GM19023 (cell line): ENCODE data around the gene PIN4.
"Not testable (repeated sequence)": the region's sequence is repeated elsewhere in the genome, so short reads cannot be mapped to it uniquely, and the experiment has no call there.

Experiments used
- ATAC-seq: cut with Tn5 transposase; IDR thresholded peaks from one replicate; pipeline ENCODE4 v1.9.1; 2021; ENCODE audit warnings: mild to moderate bottlenecking, moderate library complexity; ENCODE audit not compliant: unreplicated experiment

PIN4 gene

DNA sequence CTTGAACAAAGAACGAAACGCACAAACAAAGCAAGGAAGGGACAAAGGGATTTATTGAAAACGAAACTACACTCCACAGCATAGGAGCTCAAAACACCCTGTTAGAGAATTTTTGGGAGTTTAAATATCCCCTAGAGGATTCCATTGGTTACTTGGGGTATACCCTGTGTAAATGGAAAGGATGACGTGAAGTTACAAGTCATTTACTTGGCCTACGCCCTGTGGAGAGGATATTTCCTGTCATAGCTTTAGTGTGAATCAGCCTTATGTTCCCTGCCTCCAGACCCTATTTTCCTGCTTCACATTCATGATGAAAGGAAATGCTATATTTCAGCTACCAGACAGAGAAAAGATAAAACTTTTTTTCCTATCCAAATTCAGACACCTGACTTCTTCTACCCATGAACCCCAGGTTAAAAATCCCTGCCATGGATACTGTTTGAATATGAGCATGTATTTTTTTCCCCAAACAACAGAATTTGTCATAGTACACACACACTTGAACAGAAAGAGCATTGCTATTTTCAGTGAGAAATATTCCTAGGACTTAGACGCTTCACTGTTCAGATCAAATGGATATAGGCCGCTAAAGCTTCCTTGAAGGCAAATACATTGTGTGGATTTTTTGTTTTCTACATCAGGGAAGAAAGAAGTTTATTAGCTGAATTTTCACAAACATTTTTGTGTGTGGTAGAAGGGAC lies 20.4 kb downstream of the PIN4 start:
- ATAC-seq: no peak

DNA sequence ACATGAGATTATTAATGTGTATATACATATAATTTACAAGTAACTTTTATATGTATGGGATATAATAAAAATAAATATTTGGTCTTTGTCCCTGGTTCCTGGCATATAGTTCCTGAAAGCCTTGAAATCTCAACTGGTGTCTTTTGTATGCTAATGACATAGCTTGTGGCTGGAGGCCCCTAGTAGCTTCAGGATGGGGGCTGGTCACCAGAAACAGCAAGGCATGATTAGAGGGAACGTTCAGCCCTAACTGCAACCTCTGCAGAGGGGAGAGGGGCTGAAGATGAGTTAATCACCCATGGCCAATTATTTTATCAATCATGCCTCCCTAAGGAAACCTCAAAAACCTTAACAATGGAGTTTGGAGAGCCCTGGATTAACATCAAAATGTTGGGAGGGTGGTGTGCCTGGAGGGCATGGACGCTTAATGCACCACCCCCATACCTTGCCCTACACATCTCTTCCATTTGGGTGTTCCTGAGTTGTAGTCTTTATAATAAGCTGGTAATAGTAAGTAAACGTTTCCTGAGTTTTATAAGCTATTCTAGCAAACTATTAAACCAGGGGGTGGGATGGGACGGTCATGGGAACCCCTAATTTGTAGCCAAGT lies 21.3 kb downstream of the PIN4 start:
- no peak for ATAC-seq

DNA sequence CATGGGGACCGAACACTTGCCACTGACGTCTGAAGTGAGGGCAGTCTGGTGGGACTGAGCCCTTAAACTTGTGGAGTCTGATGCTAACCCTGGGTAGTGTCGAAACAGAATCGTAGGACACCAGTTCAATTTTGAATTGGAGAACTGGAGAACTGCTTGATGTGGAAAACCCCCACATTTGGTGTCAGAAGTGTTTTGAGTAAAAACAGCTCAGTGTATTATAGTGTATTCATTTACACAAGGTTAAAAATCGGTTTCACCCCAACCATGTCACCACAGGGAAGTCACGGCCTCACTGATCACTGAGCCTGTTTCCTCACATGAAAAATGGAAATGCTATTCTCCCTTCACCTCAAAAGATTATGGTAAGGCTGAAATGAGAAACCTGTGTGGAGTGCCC lies 21.9 kb downstream of the PIN4 start:
- peak; percentile 78 for ATAC-seq

GRCh38 chrX:72205706-72206105 lies 24.1 kb downstream of the PIN4 start:
- ATAC-seq: no peak

GRCh38 chrX:72207366-72207765 lies 25.8 kb downstream of the PIN4 start:
- no peak for ATAC-seq

DNA sequence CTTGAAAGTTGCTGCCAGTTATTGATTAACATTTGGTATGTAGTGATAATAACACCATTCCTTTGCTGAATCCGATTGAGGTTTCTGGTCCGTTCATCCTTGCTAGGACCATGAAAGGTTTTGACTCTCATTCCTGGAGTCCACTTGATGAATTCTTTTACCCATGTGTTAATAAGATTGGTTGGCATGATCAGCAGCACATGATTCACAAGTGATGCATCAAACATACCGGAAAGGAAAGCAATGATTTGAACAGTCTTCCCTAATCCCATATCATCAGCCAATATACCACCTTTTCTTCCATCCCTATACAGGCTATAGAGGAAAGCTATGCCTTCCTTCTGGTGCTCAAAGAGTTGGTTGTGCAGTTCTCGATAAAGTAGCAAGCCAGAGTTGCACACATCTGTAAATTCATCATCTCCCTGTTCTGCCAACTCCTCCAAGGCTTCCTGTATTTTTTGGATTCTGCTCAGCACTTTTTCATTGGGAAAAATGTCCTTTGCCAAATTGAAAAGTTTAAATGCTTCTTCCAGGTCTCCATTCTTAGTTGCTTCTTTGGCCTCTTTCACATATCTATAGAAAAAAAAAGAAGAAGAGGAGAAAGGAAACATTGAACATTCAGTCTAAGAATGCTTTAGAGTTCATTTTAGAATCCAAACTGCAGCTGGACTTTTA lies 26.7 kb downstream of the PIN4 start:
- no peak for ATAC-seq

DNA sequence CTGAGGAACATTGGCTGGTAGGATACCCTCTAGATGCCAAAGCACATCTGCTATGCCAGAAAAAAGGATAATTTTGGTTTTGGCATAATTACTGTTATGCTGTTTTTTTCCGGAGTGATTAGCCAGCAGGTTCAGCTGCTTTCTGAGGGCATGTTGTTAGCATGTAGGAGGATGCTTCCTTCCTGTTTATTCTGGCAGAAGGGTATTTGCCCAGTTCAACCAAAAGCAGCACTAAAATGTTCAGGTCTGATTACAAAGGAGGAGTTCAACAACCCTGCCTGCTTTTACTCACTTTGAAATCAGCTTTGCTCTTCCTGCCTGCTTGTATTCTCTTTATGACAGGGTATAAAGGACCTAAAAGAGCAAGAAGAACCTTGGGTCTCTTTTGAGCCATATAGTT lies 35.4 kb downstream of the PIN4 start:
- ATAC-seq: no peak

DNA sequence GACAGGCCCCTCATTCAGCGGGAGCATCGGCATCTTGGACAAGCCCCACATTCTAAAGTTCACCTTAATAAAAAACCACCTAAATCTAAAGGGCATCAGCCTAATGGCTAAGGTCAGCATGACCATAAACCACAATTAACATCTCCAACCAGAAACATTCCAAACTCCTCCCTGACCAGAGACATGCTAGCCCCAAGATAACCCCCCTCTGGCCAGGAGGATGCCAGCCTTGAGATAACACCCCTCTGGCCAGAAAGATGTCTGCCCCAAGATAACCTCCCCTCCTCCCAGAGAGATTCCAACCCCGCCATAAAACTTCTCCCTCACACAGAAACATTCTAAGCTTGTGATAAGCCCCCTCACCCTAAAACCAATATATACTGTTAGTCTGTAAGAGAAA lies 38.8 kb downstream of the PIN4 start:
- not testable (repeated sequence) for ATAC-seq

GRCh38 chrX:72230290-72230689 lies 48.7 kb downstream of the PIN4 start:
- no peak for ATAC-seq

DNA sequence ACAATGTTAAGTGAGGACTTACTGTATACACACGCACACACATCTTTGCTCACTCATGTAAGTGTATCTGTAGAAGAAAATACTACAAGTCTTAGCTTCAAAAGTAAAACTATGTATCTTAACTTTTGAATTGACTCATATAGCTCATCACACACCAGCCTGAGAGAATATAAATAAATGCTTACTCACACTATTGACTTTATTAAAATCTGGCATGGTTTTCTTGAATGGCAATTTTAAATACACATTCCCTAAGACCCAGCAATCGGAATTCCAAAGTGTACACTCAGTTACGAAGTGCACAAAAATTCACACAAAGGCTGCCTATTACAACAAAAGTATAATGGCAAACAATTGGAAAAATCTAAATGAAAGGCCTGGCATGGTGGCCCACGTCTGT lies 55.3 kb downstream of the PIN4 start:
- no peak for ATAC-seq

GRCh38 chrX:72238183-72238582 lies 56.6 kb downstream of the PIN4 start:
- ATAC-seq: no peak

DNA sequence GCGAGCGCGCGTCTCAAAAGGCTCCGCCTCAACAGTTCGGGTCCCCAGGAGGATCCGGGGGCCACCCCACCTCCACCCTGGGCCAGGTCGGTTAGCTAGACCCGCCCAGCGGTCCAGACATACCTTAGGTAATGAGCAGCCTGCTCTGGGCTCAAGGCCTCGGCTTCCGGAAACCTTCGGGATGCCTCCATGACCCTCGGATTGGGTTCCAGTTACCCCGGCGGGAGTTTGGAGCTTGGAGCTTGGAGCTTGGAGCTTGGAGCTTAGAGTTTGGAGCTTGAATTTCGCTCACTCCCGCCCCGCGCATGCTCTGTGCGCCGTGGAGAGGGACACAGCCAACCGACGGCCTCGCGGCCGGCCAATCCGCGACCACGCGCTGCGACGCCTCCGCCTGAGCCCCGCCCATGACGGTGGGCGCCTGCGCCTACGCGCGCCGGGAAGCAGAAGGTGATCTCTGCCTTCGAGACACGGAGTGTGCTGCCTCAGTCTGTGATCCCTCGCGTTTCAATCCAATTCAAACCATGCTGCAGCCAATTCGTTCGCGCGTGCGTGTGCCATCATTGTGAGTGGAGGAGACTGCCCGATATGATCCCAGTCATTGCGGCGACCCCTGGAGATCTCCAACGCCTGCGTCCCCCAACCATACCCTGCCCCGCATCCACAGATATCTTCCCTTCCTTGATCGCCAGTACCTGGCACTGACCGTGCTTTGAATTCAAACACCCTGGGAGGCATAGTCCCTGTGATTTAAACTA lies 57.3 kb downstream of the PIN4 start, which contains the start of gene ERCC6L:
ERCC6L (minus strand) TSS at position 307 of the 755 bp plus-strand sequence; CDS start at position 191, 116 bp downstream.
- ATAC-seq: peak; percentile 99

DNA sequence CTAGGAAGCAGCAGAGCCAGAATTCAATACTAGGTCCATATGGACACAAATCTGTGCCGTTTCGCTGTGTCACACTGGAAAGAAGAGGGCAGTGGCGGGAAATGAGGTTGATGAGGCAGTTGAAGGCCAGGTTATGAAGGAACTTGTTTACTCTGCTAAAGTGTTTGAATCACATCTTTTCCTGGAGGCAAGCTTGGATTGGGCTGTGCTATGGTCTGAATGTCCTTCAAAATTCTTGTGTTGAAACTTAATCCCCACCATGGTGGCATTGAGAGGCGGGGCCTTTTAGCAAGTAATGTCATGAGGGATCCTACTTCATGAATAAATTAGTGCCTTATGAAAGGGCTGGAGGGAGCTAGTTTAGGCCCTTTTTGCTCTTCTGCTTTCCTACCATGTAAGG lies 59.4 kb downstream of the PIN4 start:
- no peak for ATAC-seq

- ATAC-seq: no peak
Measured at GRCh38 chrX:72243472-72243871, 61.9 kb downstream of the PIN4 start.

GRCh38 chrX:72245461-72246089 lies 64.0 kb downstream of the PIN4 start:
- ATAC-seq: peak; percentile 70

- ATAC-seq: no peak
Measured at GRCh38 chrX:72247206-72247942, 65.8 kb downstream of the PIN4 start.
